C4-2B (cell line): ENCODE results near the gene EVI5.

Experiments used
- H3K27ac ChIP-seq: fragments of 450-650 bp; 2 replicates; pipeline ENCODE4 v1.5.1; 2017
- CTCF ChIP-seq: fragments of 450-650 bp; conservative IDR thresholded peaks from 2 replicates; pipeline ENCODE4 v1.5.1; 2017; ENCODE audit warnings: mild to moderate bottlenecking
- ZFX ChIP-seq: fragments of 450-650 bp; IDR thresholded peaks from 2 replicates; pipeline ENCODE4 v1.6.1; 2017

EVI5 gene

GRCh38 chr1:92759361-92759760, 25.5 kb downstream of the EVI5 start:
- H3K27ac ChIP-seq: no peak overlapping the region
- TF ChIP-seq CTCF: no peak
- no peak for TF ChIP-seq ZFX

GRCh38 chr1:92756537-92756936, 28.4 kb downstream of the EVI5 start:
- TF ChIP-seq CTCF (no peak), ZFX (no peak)
- H3K27ac ChIP-seq: no peak overlapping the region

GRCh38 chr1:92755541-92756461, 29.1 kb downstream of the EVI5 start:
- TF ChIP-seq ZFX: no peak
- TF ChIP-seq CTCF: no peak
- no peak overlapping the region for H3K27ac ChIP-seq

- no peak overlapping the region for H3K27ac ChIP-seq
Observed at GRCh38 chr1:92754719-92755050, 30.2 kb downstream of the EVI5 start.

GRCh38 chr1:92754000-92754718, 30.7 kb downstream of the EVI5 start:
- H3K27ac ChIP-seq: no peak overlapping the region
- no peak for TF ChIP-seq ZFX
- TF ChIP-seq CTCF: no peak

More at GRCh38 chr1:92754719-92755050, 30.2 kb downstream of the EVI5 start:
- no peak for TF ChIP-seq ZFX
- no peak for TF ChIP-seq CTCF

GRCh38 chr1:92752719-92753118, 32.2 kb downstream of the EVI5 start:
- peak overlapping the region; percentile 3; the same call in 1 of the 2 replicates for H3K27ac ChIP-seq
- TF ChIP-seq CTCF (no peak), ZFX (no peak)

- H3K27ac ChIP-seq: no peak overlapping the region
- TF ChIP-seq CTCF (peak; percentile 95), ZFX (no peak)
Observed at GRCh38 chr1:92749024-92749634, 35.8 kb downstream of the EVI5 start.
